Measurements from ENCODE around the gene LYRM7. TPM values are rescaled to one million over a fixed set of nuclear protein-coding genes. Genes with fewer than 3 reads are reported as not detected.
"Not testable (repeated sequence)": the region's sequence is repeated elsewhere in the genome, so short reads cannot be mapped to it uniquely, and the experiment has no call there.

The LYRM7 gene
- total and polyA plus RNA-seq, 5 experiments from 2014 or later = 9.3 to 17.7 (median 13.6) TPM

- DNase-seq (no peak), ATAC-seq (no peak)
- peaks cover 0 to 8% (median 0%) of the 10 kb centered on the region in 3 donors for H3K36me3 Mint-ChIP-seq
- no peak overlapping the region for H3K4me3 Mint-ChIP-seq
- no peak overlapping the region for H3K27ac Mint-ChIP-seq
- no peaks in the 10 kb centered on the region for H3K27me3 Mint-ChIP-seq
- peaks cover 13 to 31% (median 28%) of the 10 kb centered on the region in 4 donors for H3K4me1 Mint-ChIP-seq
- peaks cover 0 to 13% (median 0%) of the 10 kb centered on the region in 9 donors for H3K9me3 Mint-ChIP-seq
- POLR2A ChIA-PET = interaction anchor here (0.6 to 1.3 kb wide), 3 partner anchors 8 to 47 kb away, joined by 3 read pairs; no protein-coding TSS in a partner anchor
These were observed 75.8 kb downstream of the LYRM7 start for GRCh38 chr5:131246504-131246903.

DNA sequence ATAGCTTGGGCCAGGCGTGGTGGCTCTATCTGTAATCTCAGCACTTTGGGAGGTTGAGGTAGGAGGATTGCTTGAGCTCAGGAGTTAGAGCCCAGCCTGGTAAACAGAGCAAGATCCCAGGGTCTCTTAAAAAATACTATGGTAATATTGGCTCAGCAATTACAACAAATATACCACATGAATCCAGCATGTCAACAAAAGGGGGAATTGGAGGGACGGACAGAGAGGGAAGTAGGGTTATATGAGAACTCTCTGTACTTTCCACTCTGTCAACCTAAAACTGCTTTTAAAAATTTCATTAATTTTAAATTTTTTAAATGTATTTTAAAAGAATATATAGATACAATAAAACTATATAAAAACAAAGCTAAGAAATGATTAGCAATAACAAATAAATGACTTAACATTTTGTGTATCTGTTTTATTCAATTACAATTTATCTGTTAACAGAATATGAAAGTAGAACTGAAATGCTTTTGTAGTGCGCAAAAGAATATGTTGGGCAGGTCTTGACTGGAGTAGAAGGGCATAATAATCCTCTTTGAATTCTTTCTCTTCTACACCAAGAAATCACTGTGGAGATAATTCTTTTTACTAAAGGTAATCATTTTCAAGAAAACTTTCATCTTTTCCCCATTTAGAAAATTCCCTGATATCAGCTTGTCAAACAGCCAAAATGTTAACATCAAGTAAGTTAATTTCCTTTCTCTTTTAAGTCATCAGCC is 80.2 kb downstream of the LYRM7 start:
- POLR2A ChIA-PET = interaction anchor here (0.8 to 8.5 kb wide), 11 partner anchors 13 to 168 kb away, joined by 3 to 159 read pairs (median 4); partner anchors contain the start of genes CDC42SE2 and HINT1
- Mint-ChIP-seq H3K4me1 (peaks cover 21 to 63% (median 58%) of the 10 kb centered on the region in 4 donors), H3K9me3 (peaks cover 0 to 8% (median 0%) of the 10 kb centered on the region in 9 donors), H3K36me3 (peaks cover 0 to 5% (median 1%) of the 10 kb centered on the region in 3 donors), H3K4me3 (peak overlapping the region; percentile 63 to 98 (median 88)), H3K27me3 (no peaks in the 10 kb centered on the region), H3K27ac (peak overlapping the region; percentile 85 to 100 (median 96))
- DNase-seq (peak in 1 of 10 donors; percentile 19), ATAC-seq (no peak)

DNA sequence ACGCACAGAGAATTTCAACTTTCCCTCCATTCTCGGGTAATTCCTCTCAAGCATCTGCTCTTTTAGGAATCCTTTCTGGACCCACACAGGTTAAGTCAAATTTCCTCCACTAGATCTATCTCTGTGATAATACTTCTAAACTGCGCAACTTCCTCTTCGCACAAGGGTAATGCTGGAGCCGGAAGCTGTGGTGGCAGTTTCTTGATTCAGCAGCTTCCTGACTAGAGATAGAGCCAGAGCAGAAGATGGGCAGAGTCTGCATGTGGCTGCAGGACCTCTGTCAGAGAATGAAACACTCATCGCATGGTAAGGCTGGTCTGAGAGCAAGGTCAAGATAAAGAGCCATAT is 82.1 kb downstream of the LYRM7 start:
- Mint-ChIP-seq H3K4me1 (peaks cover 30 to 81% (median 74%) of the 10 kb centered on the region in 4 donors), H3K9me3 (no peaks in the 10 kb centered on the region), H3K27ac (peak overlapping the region; percentile 85 to 100 (median 96)), H3K27me3 (no peaks in the 10 kb centered on the region), H3K4me3 (peak overlapping the region; percentile 81 to 98 (median 94)), H3K36me3 (peaks cover 0 to 3% (median 2%) of the 10 kb centered on the region in 3 donors)
- peak; percentile 79 to 89 for ATAC-seq
- POLR2A ChIA-PET = interaction anchor here (0.6 to 8.5 kb wide), 22 partner anchors 11 to 129 kb away, joined by 3 to 159 read pairs (median 4); partner anchors contain the start of genes CDC42SE2, HINT1 and LYRM7
- DNase-seq = peak; percentile 57 to 91 (median 81)

DNA sequence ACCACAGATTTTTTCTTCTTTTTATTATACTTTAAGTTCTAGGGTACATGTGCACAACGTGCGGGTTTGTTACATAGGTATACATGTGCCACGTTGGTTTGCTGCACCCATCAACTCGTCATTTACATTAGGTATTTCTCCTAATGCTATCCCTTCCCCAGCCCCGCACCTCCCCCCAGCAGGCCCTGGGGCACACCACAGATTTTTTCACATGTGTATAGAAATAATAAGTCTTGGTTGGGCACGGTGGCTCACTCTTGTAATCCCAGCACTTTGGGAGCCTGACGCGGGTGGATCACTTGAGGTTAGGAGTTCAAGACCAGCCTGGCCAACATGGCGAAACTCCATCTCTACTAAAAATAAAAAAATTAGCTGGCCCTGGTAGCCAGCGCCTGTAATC is 83.3 kb downstream of the LYRM7 start:
- H3K27me3 Mint-ChIP-seq, H3K9me3 Mint-ChIP-seq, ATAC-seq, H3K36me3 Mint-ChIP-seq: not testable (repeated sequence)
- H3K4me1 Mint-ChIP-seq = peaks cover 37 to 89% (median 84%) of the 10 kb centered on the region in 4 donors
- peak in 1 of 10 donors; percentile 17 for DNase-seq
- peak overlapping the region; percentile 85 to 100 (median 94) for H3K27ac Mint-ChIP-seq
- POLR2A ChIA-PET = interaction anchor here (0.6 to 8.5 kb wide), 11 partner anchors 8 to 128 kb away, joined by 3 to 159 read pairs (median 7); partner anchors contain the start of genes CDC42SE2 and HINT1
- peak overlapping the region; percentile 81 to 98 (median 94) for H3K4me3 Mint-ChIP-seq

DNA sequence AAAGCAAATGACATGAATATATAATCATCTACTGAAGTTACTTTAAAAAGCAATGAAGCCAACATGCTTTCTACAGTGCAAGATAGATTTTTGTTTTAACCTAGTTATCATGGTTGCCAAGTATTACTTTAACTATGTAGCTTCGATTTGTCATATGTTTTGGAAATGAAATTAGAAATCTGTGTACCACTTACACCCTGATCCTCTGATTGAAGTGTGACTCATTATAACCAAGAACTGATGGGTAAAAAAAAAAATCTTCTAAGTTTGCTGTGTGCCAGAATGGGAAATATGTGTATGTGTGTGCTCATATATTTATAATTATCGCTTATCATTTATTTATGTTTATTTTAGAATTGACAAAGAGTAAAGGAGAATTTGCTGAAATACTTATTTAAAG is 84.0 kb downstream of the LYRM7 start:
- no peaks in the 10 kb centered on the region for H3K9me3 Mint-ChIP-seq
- peak in 1 of 2 donors; percentile 34 for ATAC-seq
- H3K27me3 Mint-ChIP-seq = no peaks in the 10 kb centered on the region
- peaks cover 35 to 91% (median 84%) of the 10 kb centered on the region in 4 donors for H3K4me1 Mint-ChIP-seq
- POLR2A ChIA-PET = interaction anchor here (0.6 to 8.5 kb wide), 9 partner anchors 9 to 127 kb away, joined by 3 to 159 read pairs (median 4); partner anchors contain the start of genes CDC42SE2 and HINT1
- DNase-seq = peak in 1 of 10 donors; percentile 3
- peak overlapping the region; percentile 81 to 98 (median 94) for H3K4me3 Mint-ChIP-seq
- peaks cover 0 to 15% (median 11%) of the 10 kb centered on the region in 3 donors for H3K36me3 Mint-ChIP-seq
- peak overlapping the region; percentile 85 to 100 (median 94) for H3K27ac Mint-ChIP-seq

Other genes with a start within 250 kb of the LYRM7 start
- 100 to 1,000 TPM; 252 to 272 TPM for gene HINT1, start 5.7 kb upstream of the LYRM7 start, total RNA-seq
- gene HINT1, start 5.7 kb upstream of the LYRM7 start, polyA plus RNA-seq = 100 to 1,000 TPM; 366 to 428 (median 408) TPM
- 100 to 1,000 TPM; 313 to 326 TPM for gene CDC42SE2, start 93.1 kb downstream of the LYRM7 start, total RNA-seq
- gene CDC42SE2, start 93.1 kb downstream of the LYRM7 start, polyA plus RNA-seq = 100 to 1,000 TPM; 423 to 544 (median 480) TPM